ENCODE data around the gene SYNJ2BP. TPM values are rescaled to one million over a fixed set of nuclear protein-coding genes. Genes with fewer than 3 reads are reported as not detected.

SYNJ2BP gene
- total and polyA plus RNA-seq, 2 of the 13 experiments (the other 11 are each of a cell fraction or from before 2014, with no cell fraction given): 18.1 to 28.6 TPM

DNA sequence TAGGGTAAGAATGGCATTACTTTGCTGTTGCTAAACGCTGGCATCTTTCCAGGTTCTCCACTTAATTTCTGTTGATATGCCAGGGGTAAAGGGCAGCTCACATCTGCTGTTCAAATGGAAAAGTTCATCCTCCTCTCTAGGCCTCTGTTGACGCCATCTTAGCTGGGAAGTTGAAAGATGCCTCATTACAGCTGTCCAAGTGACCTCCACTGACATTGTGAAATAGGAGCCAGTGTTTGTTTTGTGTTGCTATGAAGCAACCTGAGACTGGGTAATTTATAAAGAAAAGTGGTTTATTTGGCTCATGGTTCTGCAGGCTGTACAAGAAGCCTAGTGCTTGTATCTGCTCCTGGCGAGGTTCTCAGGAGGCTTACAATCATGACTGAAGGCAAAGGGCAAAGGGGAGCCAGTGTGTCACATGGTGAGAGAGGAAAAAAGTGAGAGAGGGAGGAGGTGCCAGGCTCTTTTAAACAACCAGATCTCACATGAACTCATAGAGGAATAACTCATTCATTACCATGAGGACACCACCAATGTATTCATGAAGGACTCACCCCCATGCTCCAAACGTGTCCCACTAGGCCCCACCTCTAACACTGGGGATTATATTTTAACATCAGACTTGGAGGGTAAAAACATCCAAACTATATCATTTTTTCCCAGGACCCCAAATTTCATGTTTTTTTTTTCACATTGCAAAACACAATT is 31.9 kb upstream of the SYNJ2BP start (continued):
- TF ChIP-seq ZC3H13 (CRISPR knock-in tag; IDR thresholded peaks at IDR 0.05) (no peak), RFXANK (CRISPR knock-in tag; IDR thresholded peaks at IDR 0.05) (no peak), JUND (CRISPR knock-in tag; IDR thresholded peaks at IDR 0.05) (no peak), BCL6 (CRISPR knock-in tag; IDR thresholded peaks at IDR 0.05) (peak; percentile 69), ZNF136 (CRISPR knock-in tag; IDR thresholded peaks at IDR 0.05; ENCODE audit: low read depth) (no peak), GABPB1 (CRISPR knock-in tag; IDR thresholded peaks at IDR 0.05) (no peak; the same call in 1 of the 2 replicates), ZNF543 (CRISPR knock-in tag; IDR thresholded peaks at IDR 0.05) (no peak; the same call in 1 of the 2 replicates), ZNF274 (CRISPR knock-in tag; IDR thresholded peaks at IDR 0.05) (no peak), NR2F1 (CRISPR knock-in tag; IDR thresholded peaks at IDR 0.05) (peak; percentile 85 to 88), ZNF263 (CRISPR knock-in tag; IDR thresholded peaks at IDR 0.05) (no peak), RAD51 (IDR thresholded peaks at IDR 0.05; ENCODE audit: borderline replicate concordance) (no peak), CREB1 (IDR thresholded peaks at IDR 0.05) (no peak), CREB1 (CRISPR knock-in tag; IDR thresholded peaks at IDR 0.05) (peak; percentile 44), ZKSCAN8 (CRISPR knock-in tag; IDR thresholded peaks at IDR 0.05; ENCODE audit: borderline replicate concordance) (peak; percentile 81; the same call in 1 of the 2 replicates), CREM (IDR thresholded peaks at IDR 0.05) (peak; percentile 30; the same call in 1 of the 2 replicates), CREM (CRISPR knock-in tag; IDR thresholded peaks at IDR 0.05) (no peak), ZBTB1 (CRISPR knock-in tag; IDR thresholded peaks at IDR 0.05; ENCODE audit: borderline replicate concordance) (no peak), ELF3 (CRISPR knock-in tag; IDR thresholded peaks at IDR 0.05) (peak; percentile 39; the same call in 1 of the 2 replicates), PHF20 (CRISPR knock-in tag; IDR thresholded peaks at IDR 0.05) (no peak), KDM6A (CRISPR knock-in tag; IDR thresholded peaks at IDR 0.05; ENCODE audit: low read depth) (no peak), RFXAP (CRISPR knock-in tag; IDR thresholded peaks at IDR 0.05; ENCODE audit: borderline replicate concordance) (0 out of 2 replicates have a peak, but pooled peaks have one; percentile 37), WIZ (CRISPR knock-in tag; IDR thresholded peaks at IDR 0.05) (no peak), ZBTB42 (CRISPR knock-in tag; IDR thresholded peaks at IDR 0.05) (no peak), ZNF766 (CRISPR knock-in tag; IDR thresholded peaks at IDR 0.05; ENCODE audit: borderline replicate concordance) (peak; percentile 100), ZNF761 (CRISPR knock-in tag; conservative IDR thresholded peaks at IDR 0.05) (0 out of 2 replicates have a peak, but pooled peaks have one; percentile 33), FOXO1 (CRISPR knock-in tag; IDR thresholded peaks at IDR 0.05) (peak; percentile 64), CEBPB (IDR thresholded peaks at IDR 0.05; ENCODE audit: borderline replicate concordance, low read depth, low read length) (peak; percentile 98), SP2 (CRISPR knock-in tag; IDR thresholded peaks at IDR 0.05) (no peak), FOXJ3 (CRISPR knock-in tag; IDR thresholded peaks at IDR 0.05; ENCODE audit: borderline replicate concordance) (peak; percentile 93)
- TF ChIP-seq, protein P1, sequence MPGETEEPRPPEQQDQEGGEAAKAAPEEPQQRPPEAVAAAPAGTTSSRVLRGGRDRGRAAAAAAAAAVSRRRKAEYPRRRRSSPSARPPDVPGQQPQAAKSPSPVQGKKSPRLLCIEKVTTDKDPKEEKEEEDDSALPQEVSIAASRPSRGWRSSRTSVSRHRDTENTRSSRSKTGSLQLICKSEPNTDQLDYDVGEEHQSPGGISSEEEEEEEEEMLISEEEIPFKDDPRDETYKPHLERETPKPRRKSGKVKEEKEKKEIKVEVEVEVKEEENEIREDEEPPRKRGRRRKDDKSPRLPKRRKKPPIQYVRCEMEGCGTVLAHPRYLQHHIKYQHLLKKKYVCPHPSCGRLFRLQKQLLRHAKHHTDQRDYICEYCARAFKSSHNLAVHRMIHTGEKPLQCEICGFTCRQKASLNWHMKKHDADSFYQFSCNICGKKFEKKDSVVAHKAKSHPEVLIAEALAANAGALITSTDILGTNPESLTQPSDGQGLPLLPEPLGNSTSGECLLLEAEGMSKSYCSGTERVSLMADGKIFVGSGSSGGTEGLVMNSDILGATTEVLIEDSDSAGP (CRISPR knock-in tag; IDR thresholded peaks at IDR 0.05; ENCODE audit: borderline replicate concordance): no peak
- TF ChIP-seq, protein P2, sequence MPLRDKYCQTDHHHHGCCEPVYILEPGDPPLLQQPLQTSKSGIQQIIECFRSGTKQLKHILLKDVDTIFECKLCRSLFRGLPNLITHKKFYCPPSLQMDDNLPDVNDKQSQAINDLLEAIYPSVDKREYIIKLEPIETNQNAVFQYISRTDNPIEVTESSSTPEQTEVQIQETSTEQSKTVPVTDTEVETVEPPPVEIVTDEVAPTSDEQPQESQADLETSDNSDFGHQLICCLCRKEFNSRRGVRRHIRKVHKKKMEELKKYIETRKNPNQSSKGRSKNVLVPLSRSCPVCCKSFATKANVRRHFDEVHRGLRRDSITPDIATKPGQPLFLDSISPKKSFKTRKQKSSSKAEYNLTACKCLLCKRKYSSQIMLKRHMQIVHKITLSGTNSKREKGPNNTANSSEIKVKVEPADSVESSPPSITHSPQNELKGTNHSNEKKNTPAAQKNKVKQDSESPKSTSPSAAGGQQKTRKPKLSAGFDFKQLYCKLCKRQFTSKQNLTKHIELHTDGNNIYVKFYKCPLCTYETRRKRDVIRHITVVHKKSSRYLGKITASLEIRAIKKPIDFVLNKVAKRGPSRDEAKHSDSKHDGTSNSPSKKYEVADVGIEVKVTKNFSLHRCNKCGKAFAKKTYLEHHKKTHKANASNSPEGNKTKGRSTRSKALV (CRISPR knock-in tag; IDR thresholded peaks at IDR 0.05): 0 out of 2 replicates have a peak, but pooled peaks have one; percentile 38

Measured in HepG2 (cell line).